GM15510 (cell line): ENCODE data around the gene A3GALT2.

Experiments used
- POLR2A ChIP-seq: IDR thresholded peaks from 3 replicates; pipeline ENCODE4 v1.6.1; 2011; ENCODE audit warnings: borderline replicate concordance; ENCODE audit not compliant: insufficient read length; ENCODE audit errors: extremely low read depth

The A3GALT2 gene

GRCh38 chr1:33346533-33346926, 25.6 kb upstream of the A3GALT2 start:
- no peak for TF ChIP-seq POLR2A

GRCh38 chr1:33344896-33345560, 24.1 kb upstream of the A3GALT2 start:
- TF ChIP-seq POLR2A: no peak

GRCh38 chr1:33343539-33343938, 22.6 kb upstream of the A3GALT2 start:
- no peak for TF ChIP-seq POLR2A

GRCh38 chr1:33342041-33342723, 21.3 kb upstream of the A3GALT2 start:
- no peak for TF ChIP-seq POLR2A

GRCh38 chr1:33341190-33341589, 20.3 kb upstream of the A3GALT2 start:
- no peak for TF ChIP-seq POLR2A

- TF ChIP-seq POLR2A: no peak
These were observed 18.5 kb upstream of the A3GALT2 start for GRCh38 chr1:33339413-33339812.

GRCh38 chr1:33338440-33339211, 17.7 kb upstream of the A3GALT2 start:
- TF ChIP-seq POLR2A: no peak

- TF ChIP-seq POLR2A: no peak
These were observed 17.1 kb upstream of the A3GALT2 start for GRCh38 chr1:33338048-33338439.

GRCh38 chr1:33337441-33337840, 16.5 kb upstream of the A3GALT2 start:
- TF ChIP-seq POLR2A: no peak

GRCh38 chr1:33336580-33336979, 15.7 kb upstream of the A3GALT2 start:
- no peak for TF ChIP-seq POLR2A

- TF ChIP-seq POLR2A: no peak
These were observed 14.1 kb upstream of the A3GALT2 start for GRCh38 chr1:33335020-33335419.

- TF ChIP-seq POLR2A: no peak
These were observed 13.2 kb upstream of the A3GALT2 start for GRCh38 chr1:33334081-33334552.

- TF ChIP-seq POLR2A: no peak
These were observed 12.0 kb upstream of the A3GALT2 start for GRCh38 chr1:33332881-33333280.

GRCh38 chr1:33332357-33332789, 11.5 kb upstream of the A3GALT2 start:
- TF ChIP-seq POLR2A: no peak
